SK-N-SH (cell line): ENCODE measurements around the gene GIPC2. TPM values are rescaled to one million over a fixed set of nuclear protein-coding genes. Genes with fewer than 3 reads are reported as not detected.

Experiments
- CTCF ChIA-PET: fragments of 300-600, 350-600 bp; formaldehyde crosslinking; extraction: SDS; loops from one replicate; lab custom pipeline; 2021; lab: Yijun Ruan, JAX
- POLR2A ChIA-PET: fragments of 350-600 bp; sonication (Branson Sonifier 250); formaldehyde crosslinking; extraction: SDS; loops from one replicate; lab custom pipeline; 2020; ENCODE audit warnings: antibody characterized with exemption, inconsistent platforms; lab: Yijun Ruan, JAX
- DNase-seq: peaks from one replicate; pipeline ENCODE4 v3.0.0; 2012
- H2AFZ ChIP-seq: fragments of 200-600 bp; sonication (generic); 2 replicates; pipeline ENCODE4 v1.8.1; 2016; ENCODE audit warnings: antibody characterized with exemption, mild to moderate bottlenecking, low read depth
- H3F3A ChIP-seq: fragments of 200-600 bp; sonication (generic); replicated peaks from 2 replicates; pipeline ENCODE3; 2016; ENCODE audit warnings: antibody characterized with exemption, mild to moderate bottlenecking; ENCODE audit not compliant: insufficient read depth
- H3K27ac ChIP-seq, 2 experiments: fragments of 200-500 bp in 1 of 2; fragments of 200-600 bp in 1 of 2; sonication (Bioruptor generic) in 1 of 2; sonication (generic), shearing (Covaris generic) in 1 of 2; 2 replicates each; pipeline versions ENCODE4 v1.5.1 to v1.6.1; 2014 to 2016; ENCODE audit warnings: low read depth in 2 of 2, inconsistent platforms in 1 of 2, low read length in 1 of 2, mild to moderate bottlenecking in 1 of 2, mixed read lengths in 1 of 2
- H3K27me3 ChIP-seq: fragments of 200-600 bp; sonication (generic), shearing (Covaris generic); 2 replicates; pipeline ENCODE4 v1.6.1; 2016; ENCODE audit warnings: mixed run types; ENCODE audit not compliant: insufficient read depth
- H3K36me3 ChIP-seq, 2 experiments: fragments of 200-500 bp in 1 of 2; fragments of 200-600 bp in 1 of 2; sonication (Bioruptor generic) in 1 of 2; sonication (generic) in 1 of 2; replicated peaks in 1 of 2; 2 replicates each; pipeline versions ENCODE3 to v1.5.1; 2014 to 2016; ENCODE audit warnings: low read length in 1 of 2, mild to moderate bottlenecking in 1 of 2; ENCODE audit not compliant: insufficient read depth in 2 of 2, control insufficient read depth in 1 of 2
- H3K4me1 ChIP-seq, 2 experiments: fragments of 200-500 bp in 1 of 2; fragments of 200-600 bp in 1 of 2; sonication (Bioruptor generic) in 1 of 2; sonication (generic), shearing (Covaris generic) in 1 of 2; 2 replicates each; pipeline versions ENCODE4 v1.5.1 to v1.6.1; 2014 to 2016; ENCODE audit warnings: low read depth in 1 of 2, low read length in 1 of 2, mixed run types in 1 of 2; ENCODE audit not compliant: insufficient read depth in 2 of 2, control insufficient read depth in 1 of 2
- H3K4me2 ChIP-seq: fragments of 200-600 bp; sonication (generic), shearing (Covaris generic); 2 replicates; pipeline ENCODE4 v1.6.1; 2017; ENCODE audit warnings: mixed run types
- H3K4me3 ChIP-seq, 2 experiments: fragments of 200-500 bp in 1 of 2; fragments of 200-600 bp in 1 of 2; sonication (Bioruptor generic) in 1 of 2; sonication (generic), shearing (Covaris generic) in 1 of 2; 2 replicates each; pipeline versions ENCODE4 v1.5.1 to v1.8.1; 2014 to 2016; ENCODE audit warnings: low read depth in 2 of 2, inconsistent platforms in 1 of 2, low read length in 1 of 2, mild to moderate bottlenecking in 1 of 2, mixed read lengths in 1 of 2, moderate library complexity in 1 of 2
- H3K79me2 ChIP-seq: fragments of 200-600 bp; sonication (generic); 2 replicates; pipeline ENCODE4 v1.8.1; 2017; ENCODE audit warnings: mild to moderate bottlenecking; ENCODE audit not compliant: insufficient read depth
- H3K9ac ChIP-seq: fragments of 200-600 bp; sonication (generic); 2 replicates; pipeline ENCODE4 v1.6.1; 2017; ENCODE audit warnings: mixed run types
- H3K9me2 ChIP-seq: fragments of 200-600 bp; sonication (generic); 2 replicates; pipeline ENCODE4 v1.6.1; 2017; ENCODE audit warnings: mixed run types
- H3K9me3 ChIP-seq: fragments of 200-600 bp; sonication (generic); 2 replicates; pipeline ENCODE4 v1.6.1; 2017; ENCODE audit warnings: mixed run types, mild to moderate bottlenecking, moderate library complexity
- H4K20me1 ChIP-seq: fragments of 200-600 bp; sonication (generic); 2 replicates; pipeline ENCODE4 v1.6.1; 2017; ENCODE audit warnings: mild to moderate bottlenecking, mixed run types; ENCODE audit not compliant: insufficient read depth
- FOXJ3 ChIP-seq: sonication (generic); formaldehyde crosslinking; IDR thresholded peaks from 2 replicates; pipeline ENCODE4 v1.5.1; 2020; ENCODE audit warnings: mild to moderate bottlenecking, missing genetic modification reagents
- FOXM1 ChIP-seq: IDR thresholded peaks from 2 replicates; pipeline ENCODE4 v1.4.0; 2012; ENCODE audit warnings: low read depth, mild to moderate bottlenecking
- GABPA ChIP-seq: IDR thresholded peaks from 2 replicates; pipeline ENCODE4 v1.4.0; 2012; ENCODE audit warnings: low read depth, mild to moderate bottlenecking
- POLR2AphosphoS5 ChIP-seq: IDR thresholded peaks from 2 replicates; pipeline ENCODE4 v1.6.1; 2012; ENCODE audit warnings: low read depth, low read length
- SIN3A ChIP-seq: IDR thresholded peaks from 2 replicates; pipeline ENCODE4 v1.6.1; 2012; ENCODE audit warnings: low read depth, mild to moderate bottlenecking, low read length, moderate library complexity, borderline replicate concordance
- TEAD4 ChIP-seq: IDR thresholded peaks from 2 replicates; pipeline ENCODE4 v1.4.0; 2012; ENCODE audit warnings: mild to moderate bottlenecking, borderline replicate concordance; ENCODE audit not compliant: insufficient read depth
- WGBS: methylation state at CpG from one replicate; pipeline ENCODE4 v1.1.6; 2017; ENCODE audit warnings: low lambda C conversion rate; 5-methylcytosine and 5-hydroxymethylcytosine counted together
- polyA plus RNA-seq, 3 experiments: library from polyadenylated mRNA; depleted of rRNA; stranded (reverse); fragments of >200 nt; gene quantifications; 2 replicates each; pipeline ENCODE4 v1.2.3, GENCODE V29; 2012
- TF ChIP-seq, protein P1 (sequence below): IDR thresholded peaks from 2 replicates; pipeline ENCODE4; 2012
- TF ChIP-seq, protein P2 (sequence below): fragments of 150-350 bp; IDR thresholded peaks from 2 replicates; pipeline ENCODE4 v1.6.1; 2016; ENCODE audit warnings: mild to moderate bottlenecking, low read depth, low read length
- TF ChIP-seq, protein P3 (sequence below): fragments of 150-350 bp; IDR thresholded peaks from 2 replicates; pipeline ENCODE4 v1.6.1; 2017; ENCODE audit warnings: antibody characterized with exemption, low read length, low read depth, borderline replicate concordance
- TF ChIP-seq, protein P4 (sequence below): IDR thresholded peaks from 2 replicates; pipeline ENCODE4 v1.4.0; 2012; ENCODE audit warnings: low read depth

GIPC2 gene
- polyA plus RNA-seq, 1 of the 3 experiments (the other 2 are of a cell fraction) = 0.02 TPM

DNA sequence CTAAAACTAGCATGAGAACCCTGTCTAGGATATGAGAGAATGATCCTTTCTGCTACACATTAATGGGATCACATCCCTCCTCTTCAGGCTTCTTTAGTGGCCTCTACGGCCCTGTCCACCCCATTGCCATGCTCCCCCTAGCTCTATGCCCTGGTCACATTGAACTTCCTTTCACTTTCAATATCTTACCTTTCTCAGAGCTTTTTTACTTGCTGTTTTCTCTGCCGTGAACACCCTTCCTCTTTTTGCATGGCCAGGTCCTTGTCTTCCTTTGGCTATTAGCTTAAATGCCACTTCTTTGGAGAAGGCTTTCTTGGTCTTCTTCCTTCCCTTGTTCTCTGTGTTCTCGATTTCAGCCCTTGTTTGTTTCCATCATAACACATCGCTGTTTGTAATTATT lies 97.4 kb downstream of the GIPC2 start:
- 88% methylated on average over 4 of the region's 4 CpGs for WGBS
- H3K4me2 ChIP-seq = no peak overlapping the region
- peaks cover 10 to 11% of the 10 kb centered on the region in 2 experiments; a peak in 3 of 4 replicates for H3K4me1 ChIP-seq
- H3K4me3 ChIP-seq = no peak overlapping the region
- no peaks in the 10 kb centered on the region for H4K20me1 ChIP-seq
- CTCF ChIA-PET = interaction anchor here (0.9 to 11.6 kb wide), 5 partner anchors 12 to 533 kb away, joined by 3 to 207 read pairs (median 10); no protein-coding TSS in a partner anchor
- no peak overlapping the region for H3K27ac ChIP-seq
- H3K79me2 ChIP-seq = no peaks in the 10 kb centered on the region
- peaks cover 9% of the 10 kb centered on the region for H3F3A ChIP-seq
- TF ChIP-seq SIN3A = no peak
- TF ChIP-seq, protein P1, sequence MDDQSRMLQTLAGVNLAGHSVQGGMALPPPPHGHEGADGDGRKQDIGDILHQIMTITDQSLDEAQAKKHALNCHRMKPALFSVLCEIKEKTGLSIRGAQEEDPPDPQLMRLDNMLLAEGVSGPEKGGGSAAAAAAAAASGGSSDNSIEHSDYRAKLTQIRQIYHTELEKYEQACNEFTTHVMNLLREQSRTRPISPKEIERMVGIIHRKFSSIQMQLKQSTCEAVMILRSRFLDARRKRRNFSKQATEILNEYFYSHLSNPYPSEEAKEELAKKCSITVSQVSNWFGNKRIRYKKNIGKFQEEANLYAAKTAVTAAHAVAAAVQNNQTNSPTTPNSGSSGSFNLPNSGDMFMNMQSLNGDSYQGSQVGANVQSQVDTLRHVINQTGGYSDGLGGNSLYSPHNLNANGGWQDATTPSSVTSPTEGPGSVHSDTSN = no peak
- no peak for TF ChIP-seq POLR2AphosphoS5
- TF ChIP-seq, protein P2, sequence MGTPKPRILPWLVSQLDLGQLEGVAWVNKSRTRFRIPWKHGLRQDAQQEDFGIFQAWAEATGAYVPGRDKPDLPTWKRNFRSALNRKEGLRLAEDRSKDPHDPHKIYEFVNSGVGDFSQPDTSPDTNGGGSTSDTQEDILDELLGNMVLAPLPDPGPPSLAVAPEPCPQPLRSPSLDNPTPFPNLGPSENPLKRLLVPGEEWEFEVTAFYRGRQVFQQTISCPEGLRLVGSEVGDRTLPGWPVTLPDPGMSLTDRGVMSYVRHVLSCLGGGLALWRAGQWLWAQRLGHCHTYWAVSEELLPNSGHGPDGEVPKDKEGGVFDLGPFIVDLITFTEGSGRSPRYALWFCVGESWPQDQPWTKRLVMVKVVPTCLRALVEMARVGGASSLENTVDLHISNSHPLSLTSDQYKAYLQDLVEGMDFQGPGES = no peak
- TF ChIP-seq, all 33 proteins: peak for 0
- no peaks in the 10 kb centered on the region for H3K36me3 ChIP-seq
- H3K9me3 ChIP-seq = no peaks in the 10 kb centered on the region
- no peaks in the 10 kb centered on the region for H3K27me3 ChIP-seq
- POLR2A ChIA-PET = no interaction called here
- H3K9me2 ChIP-seq = no peaks in the 10 kb centered on the region
- no peak overlapping the region for H3K9ac ChIP-seq
- H2AFZ ChIP-seq = peak overlapping the region; percentile 39; the same call in 1 of the 2 replicates
- no peak for DNase-seq

DNA sequence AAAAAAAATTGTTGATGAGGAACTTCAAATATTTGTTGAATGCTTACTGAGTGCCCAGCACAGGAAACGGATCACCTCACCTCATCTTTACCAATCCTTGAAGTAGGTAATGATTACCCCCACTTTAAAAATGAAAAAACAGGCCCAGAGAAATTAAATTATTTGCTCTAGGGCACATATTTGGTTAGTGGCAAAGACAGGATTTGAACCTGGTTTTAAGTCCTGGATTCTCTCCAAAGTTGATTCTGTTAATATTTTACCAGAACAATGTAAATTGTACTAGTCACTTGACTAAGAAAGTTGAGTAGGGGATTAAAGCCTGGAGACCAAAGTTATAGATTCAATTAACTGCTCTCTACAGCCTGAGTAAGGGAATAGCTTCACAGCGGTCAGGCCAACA lies 97.9 kb downstream of the GIPC2 start:
- TF ChIP-seq FOXM1 (no peak), POLR2AphosphoS5 (no peak), GABPA (no peak), TEAD4 (no peak), FOXJ3 (no peak)
- TF ChIP-seq, protein P3, sequence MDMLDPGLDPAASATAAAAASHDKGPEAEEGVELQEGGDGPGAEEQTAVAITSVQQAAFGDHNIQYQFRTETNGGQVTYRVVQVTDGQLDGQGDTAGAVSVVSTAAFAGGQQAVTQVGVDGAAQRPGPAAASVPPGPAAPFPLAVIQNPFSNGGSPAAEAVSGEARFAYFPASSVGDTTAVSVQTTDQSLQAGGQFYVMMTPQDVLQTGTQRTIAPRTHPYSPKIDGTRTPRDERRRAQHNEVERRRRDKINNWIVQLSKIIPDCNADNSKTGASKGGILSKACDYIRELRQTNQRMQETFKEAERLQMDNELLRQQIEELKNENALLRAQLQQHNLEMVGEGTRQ = no peak
- TF ChIP-seq, protein P1 = no peak
- TF ChIP-seq, protein P4, sequence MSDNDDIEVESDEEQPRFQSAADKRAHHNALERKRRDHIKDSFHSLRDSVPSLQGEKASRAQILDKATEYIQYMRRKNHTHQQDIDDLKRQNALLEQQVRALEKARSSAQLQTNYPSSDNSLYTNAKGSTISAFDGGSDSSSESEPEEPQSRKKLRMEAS = no peak
- Histone ChIP-seq H3K9ac (no peak overlapping the region), H3F3A (peaks cover 9% of the 10 kb centered on the region), H3K9me3 (no peaks in the 10 kb centered on the region), H3K9me2 (no peaks in the 10 kb centered on the region), H2AFZ (peak overlapping the region; percentile 39; the same call in 1 of the 2 replicates), H3K4me1 (peaks cover 10 to 11% of the 10 kb centered on the region in 2 experiments; a peak in 3 of 4 replicates), H4K20me1 (no peaks in the 10 kb centered on the region), H3K27me3 (no peaks in the 10 kb centered on the region), H3K36me3 (no peaks in the 10 kb centered on the region), H3K4me3 (no peak overlapping the region), H3K79me2 (no peaks in the 10 kb centered on the region), H3K4me2 (no peak overlapping the region), H3K27ac (no peak overlapping the region)
- CTCF ChIA-PET = interaction anchor here (0.6 to 11.6 kb wide), 13 partner anchors 13 to 552 kb away, joined by 3 to 207 read pairs (median 5); no protein-coding TSS in a partner anchor
- WGBS = 87% methylated on average over 2 of the region's 2 CpGs
- POLR2A ChIA-PET = no interaction called here
- DNase-seq = no peak
